ENCODE data around the gene PIMREG. TPM values are rescaled to one million over a fixed set of nuclear protein-coding genes. Genes with fewer than 3 reads are reported as not detected.

Gene PIMREG
- polyA plus RNA-seq, 1 donor (not counting 4 experiments of a cell fraction or from before 2014, with no cell fraction given) = 7.5 TPM

DNA sequence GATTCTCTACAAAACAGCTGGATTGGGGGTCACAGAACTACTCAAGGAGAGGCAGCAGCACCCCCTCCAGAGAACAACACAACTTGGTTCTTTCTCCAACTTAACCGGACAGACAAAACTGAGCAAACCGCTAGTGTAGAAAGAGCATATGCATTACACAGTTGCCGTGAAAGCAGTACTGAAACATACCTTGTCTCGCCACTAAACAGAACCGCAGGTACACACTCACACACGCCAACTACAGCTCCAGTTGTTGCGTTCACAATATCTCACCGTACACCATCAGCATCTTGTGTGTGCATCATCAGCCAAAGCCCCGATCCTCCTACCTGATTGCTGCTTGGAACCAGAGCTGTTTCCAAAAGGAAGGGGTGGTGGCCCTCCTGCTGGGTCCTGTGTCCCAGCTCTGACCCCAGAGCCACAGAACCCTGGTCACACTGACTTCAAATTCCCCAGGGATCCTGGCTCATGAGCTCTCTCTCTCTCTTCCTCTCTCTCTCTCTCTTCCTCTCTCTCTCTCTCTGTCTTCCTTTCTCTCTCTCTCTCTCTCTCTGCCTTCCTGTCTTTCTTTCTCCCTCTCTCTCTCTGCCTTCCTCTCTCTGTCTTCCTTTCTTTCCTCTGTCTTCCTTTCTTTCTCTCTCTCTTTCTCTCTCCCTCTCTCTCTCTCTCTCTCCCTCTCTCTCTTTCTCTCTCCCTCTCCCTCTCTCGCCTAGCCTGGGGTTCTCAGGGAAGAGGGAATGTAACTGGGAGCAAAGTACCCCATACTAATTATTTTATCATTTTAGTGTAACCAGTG lies 8.4 kb downstream of the PIMREG start:
- Histone ChIP-seq H2AFZ (ENCODE audit: control insufficient read depth, low read length) (no peak overlapping the region), H3K9me3 (ENCODE audit: control insufficient read depth, low read depth, low read length) (no peaks in the 10 kb centered on the region), H3K9ac (ENCODE audit: control insufficient read depth, extremely low read depth, insufficient read depth, low read length) (no peak overlapping the region), H3K4me2 (ENCODE audit: control insufficient read depth, extremely low read depth, insufficient read depth, low read depth, low read length) (no peak overlapping the region), H3K4me1 (ENCODE audit: control insufficient read depth, extremely low read depth, insufficient read depth, low read length) (peaks cover 3% of the 10 kb centered on the region), H3K4me3 (ENCODE audit: control insufficient read depth in 2 of 3, extremely low read depth in 1 of 3, insufficient read depth in 2 of 3, low read depth in 1 of 3, low read length in 3 of 3) (no peak overlapping the region), H3K27ac (ENCODE audit: control insufficient read depth, insufficient read depth, low read length) (no peak overlapping the region), H3K9me1 (ENCODE audit: control insufficient read depth, extremely low read depth, insufficient read depth, low read length) (no peaks in the 10 kb centered on the region), H3K79me2 (ENCODE audit: control insufficient read depth, insufficient read depth, low read length) (no peaks in the 10 kb centered on the region), H3K27me3 (ENCODE audit: control insufficient read depth, extremely low read depth, insufficient read depth, low read length) (no peaks in the 10 kb centered on the region), H4K20me1 (ENCODE audit: control insufficient read depth, extremely low read depth, insufficient read depth, low read length) (no peaks in the 10 kb centered on the region), H3K36me3 (ENCODE audit: control insufficient read depth in 2 of 2, extremely low read depth in 1 of 2, insufficient read depth in 2 of 2, low read length in 2 of 2) (peaks cover 3 to 12% of the 10 kb centered on the region in 2 experiments)
- FAIRE-seq (no peak), DNase-seq (ENCODE audit: low read depth, low spot score) (no peak)
- TF ChIP-seq, protein P1, sequence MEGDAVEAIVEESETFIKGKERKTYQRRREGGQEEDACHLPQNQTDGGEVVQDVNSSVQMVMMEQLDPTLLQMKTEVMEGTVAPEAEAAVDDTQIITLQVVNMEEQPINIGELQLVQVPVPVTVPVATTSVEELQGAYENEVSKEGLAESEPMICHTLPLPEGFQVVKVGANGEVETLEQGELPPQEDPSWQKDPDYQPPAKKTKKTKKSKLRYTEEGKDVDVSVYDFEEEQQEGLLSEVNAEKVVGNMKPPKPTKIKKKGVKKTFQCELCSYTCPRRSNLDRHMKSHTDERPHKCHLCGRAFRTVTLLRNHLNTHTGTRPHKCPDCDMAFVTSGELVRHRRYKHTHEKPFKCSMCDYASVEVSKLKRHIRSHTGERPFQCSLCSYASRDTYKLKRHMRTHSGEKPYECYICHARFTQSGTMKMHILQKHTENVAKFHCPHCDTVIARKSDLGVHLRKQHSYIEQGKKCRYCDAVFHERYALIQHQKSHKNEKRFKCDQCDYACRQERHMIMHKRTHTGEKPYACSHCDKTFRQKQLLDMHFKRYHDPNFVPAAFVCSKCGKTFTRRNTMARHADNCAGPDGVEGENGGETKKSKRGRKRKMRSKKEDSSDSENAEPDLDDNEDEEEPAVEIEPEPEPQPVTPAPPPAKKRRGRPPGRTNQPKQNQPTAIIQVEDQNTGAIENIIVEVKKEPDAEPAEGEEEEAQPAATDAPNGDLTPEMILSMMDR (optimal IDR thresholded peaks at IDR 0.05 in 1 of 3, IDR thresholded peaks at IDR 0.05 in 1 of 3, conservative IDR thresholded peaks at IDR 0.05 in 1 of 3; ENCODE audit: extremely low read depth in 1 of 3, insufficient read depth in 2 of 3, low read length in 3 of 3) = no peak
- no peak for TF ChIP-seq EZH2 (IDR thresholded peaks at IDR 0.05; ENCODE audit: low read length)
- dilution Hi-C loops (cut with MboI; ENCODE audit: extremely low pct_ligation_motif_present, low sequenced_read_pairs) = no loop called here

DNA sequence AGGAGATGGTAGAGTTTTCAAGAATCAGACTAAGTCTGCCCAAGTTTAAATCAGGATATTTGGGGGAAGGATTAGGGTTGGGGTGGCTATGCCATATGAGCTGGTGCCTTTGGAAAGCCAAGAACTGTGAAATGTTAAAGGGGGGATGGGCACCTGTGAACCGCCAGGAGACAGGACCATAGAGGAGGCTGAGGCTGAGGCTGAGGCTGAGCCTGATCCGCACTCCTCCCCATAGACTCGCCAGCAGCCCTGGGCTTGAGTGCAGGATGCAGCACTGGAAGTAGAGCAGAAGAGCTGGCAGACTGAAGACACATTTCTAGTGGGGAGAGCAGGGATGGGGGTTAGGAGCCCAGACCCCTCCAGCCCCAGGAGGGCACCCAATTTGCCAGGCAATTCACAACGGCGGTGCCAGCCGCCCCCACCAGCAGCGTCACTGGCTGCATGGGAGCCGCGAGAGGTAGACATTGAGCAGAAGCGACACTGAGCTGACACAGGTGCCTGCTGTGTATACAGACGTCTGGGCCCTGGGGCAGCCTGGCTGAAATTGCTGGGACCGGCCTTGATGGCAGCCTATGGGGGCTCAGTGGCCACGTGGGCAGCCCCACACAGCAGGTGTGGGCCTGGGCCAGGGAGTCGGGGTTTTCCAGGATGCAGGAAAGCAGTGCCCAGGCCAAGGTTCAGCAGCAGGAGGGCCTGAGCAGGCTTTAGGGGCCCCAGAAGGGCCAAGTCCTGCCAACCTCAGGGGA lies 9.2 kb downstream of the PIMREG start:
- FAIRE-seq (no peak), DNase-seq (ENCODE audit: low read depth, low spot score) (no peak)
- Histone ChIP-seq H3K79me2 (ENCODE audit: control insufficient read depth, insufficient read depth, low read length) (no peaks in the 10 kb centered on the region), H3K4me3 (ENCODE audit: control insufficient read depth in 2 of 3, extremely low read depth in 1 of 3, insufficient read depth in 2 of 3, low read depth in 1 of 3, low read length in 3 of 3) (no peak overlapping the region), H3K9me1 (ENCODE audit: control insufficient read depth, extremely low read depth, insufficient read depth, low read length) (no peaks in the 10 kb centered on the region), H2AFZ (ENCODE audit: control insufficient read depth, low read length) (no peak overlapping the region), H3K36me3 (ENCODE audit: control insufficient read depth in 2 of 2, extremely low read depth in 1 of 2, insufficient read depth in 2 of 2, low read length in 2 of 2) (peaks cover 3 to 11% of the 10 kb centered on the region in 2 experiments), H3K27me3 (ENCODE audit: control insufficient read depth, extremely low read depth, insufficient read depth, low read length) (no peaks in the 10 kb centered on the region), H3K4me2 (ENCODE audit: control insufficient read depth, extremely low read depth, insufficient read depth, low read depth, low read length) (no peak overlapping the region), H3K9me3 (ENCODE audit: control insufficient read depth, low read depth, low read length) (no peaks in the 10 kb centered on the region), H4K20me1 (ENCODE audit: control insufficient read depth, extremely low read depth, insufficient read depth, low read length) (no peaks in the 10 kb centered on the region), H3K4me1 (ENCODE audit: control insufficient read depth, extremely low read depth, insufficient read depth, low read length) (peaks cover 3% of the 10 kb centered on the region), H3K27ac (ENCODE audit: control insufficient read depth, insufficient read depth, low read length) (no peak overlapping the region), H3K9ac (ENCODE audit: control insufficient read depth, extremely low read depth, insufficient read depth, low read length) (no peak overlapping the region)
- no peak for TF ChIP-seq EZH2 (IDR thresholded peaks at IDR 0.05; ENCODE audit: low read length)
- TF ChIP-seq, protein P1 (optimal IDR thresholded peaks at IDR 0.05 in 1 of 3, IDR thresholded peaks at IDR 0.05 in 1 of 3, conservative IDR thresholded peaks at IDR 0.05 in 1 of 3; ENCODE audit: extremely low read depth in 1 of 3, insufficient read depth in 2 of 3, low read length in 3 of 3) = no peak
- dilution Hi-C loops (cut with MboI; ENCODE audit: extremely low pct_ligation_motif_present, low sequenced_read_pairs) = no loop called here
